ENCODE results near the gene ZDHHC24. TPM values are rescaled to one million over a fixed set of nuclear protein-coding genes. Genes with fewer than 3 reads are reported as not detected.
A peak's percentile ranks its signal among the peaks of the same experiment; 100 is the strongest.

ZDHHC24 gene
- total and polyA plus RNA-seq, 4 donors, result 6.3 to 13.2 (median 8.0) TPM

- no peak for DNase-seq (ENCODE audit: low read depth in 4 of 6, low spot score in 6 of 6)
- H3K27ac ChIP-seq (ENCODE audit: low read depth, low read length), result no peak overlapping the region
- peaks cover 13% of the 10 kb centered on the region for H3K27me3 ChIP-seq (ENCODE audit: control insufficient read depth, insufficient read depth, low read length)
- H3K36me3 ChIP-seq (ENCODE audit: control insufficient read depth, insufficient read depth, low read length), result peaks cover 49% of the 10 kb centered on the region
- H3K4me3 ChIP-seq (ENCODE audit: low read depth, low read length), result no peak overlapping the region
- peaks cover 8% of the 10 kb centered on the region for H3K4me1 ChIP-seq (ENCODE audit: control insufficient read depth, insufficient read depth, low read length)
- 90% methylated on average over 12 of the region's 14 CpGs for WGBS (ENCODE audit: insufficient coverage)
- no peaks in the 10 kb centered on the region for H3K9me3 ChIP-seq (ENCODE audit: control insufficient read depth, insufficient read depth, low read length)
Observed at GRCh38 chr11:66561178-66561974, 15.5 kb upstream of the ZDHHC24 start.

- Histone ChIP-seq H3K4me1 (ENCODE audit: control insufficient read depth, insufficient read depth, low read length) (peaks cover 8% of the 10 kb centered on the region), H3K27ac (ENCODE audit: low read depth, low read length) (no peak overlapping the region), H3K4me3 (ENCODE audit: low read depth, low read length) (no peak overlapping the region), H3K36me3 (ENCODE audit: control insufficient read depth, insufficient read depth, low read length) (peaks cover 38% of the 10 kb centered on the region), H3K9me3 (ENCODE audit: control insufficient read depth, insufficient read depth, low read length) (no peaks in the 10 kb centered on the region), H3K27me3 (ENCODE audit: control insufficient read depth, insufficient read depth, low read length) (peaks cover 13% of the 10 kb centered on the region)
- 79% methylated on average over 22 of the region's 27 CpGs for WGBS (ENCODE audit: insufficient coverage)
- no peak for DNase-seq (ENCODE audit: low read depth in 4 of 6, low spot score in 6 of 6)
Observed at GRCh38 chr11:66559866-66560676, 14.2 kb upstream of the ZDHHC24 start.

GRCh38 chr11:66559142-66559865 lies 13.5 kb upstream of the ZDHHC24 start:
- Histone ChIP-seq H3K4me3 (ENCODE audit: low read depth, low read length) (no peak overlapping the region), H3K27ac (ENCODE audit: low read depth, low read length) (no peak overlapping the region), H3K36me3 (ENCODE audit: control insufficient read depth, insufficient read depth, low read length) (peaks cover 31% of the 10 kb centered on the region), H3K9me3 (ENCODE audit: control insufficient read depth, insufficient read depth, low read length) (no peaks in the 10 kb centered on the region), H3K4me1 (ENCODE audit: control insufficient read depth, insufficient read depth, low read length) (peaks cover 8% of the 10 kb centered on the region), H3K27me3 (ENCODE audit: control insufficient read depth, insufficient read depth, low read length) (peaks cover 13% of the 10 kb centered on the region)
- peak in 1 of 6 donors; percentile 60 for DNase-seq (ENCODE audit: low read depth in 4 of 6, low spot score in 6 of 6)
- WGBS (ENCODE audit: insufficient coverage), result 9% methylated on average over 43 of the region's 50 CpGs

- Histone ChIP-seq H3K27me3 (ENCODE audit: control insufficient read depth, insufficient read depth, low read length) (peaks cover 13% of the 10 kb centered on the region), H3K9me3 (ENCODE audit: control insufficient read depth, insufficient read depth, low read length) (no peaks in the 10 kb centered on the region), H3K4me3 (ENCODE audit: low read depth, low read length) (no peak overlapping the region), H3K36me3 (ENCODE audit: control insufficient read depth, insufficient read depth, low read length) (peaks cover 19% of the 10 kb centered on the region), H3K27ac (ENCODE audit: low read depth, low read length) (no peak overlapping the region), H3K4me1 (ENCODE audit: control insufficient read depth, insufficient read depth, low read length) (peaks cover 8% of the 10 kb centered on the region)
- WGBS (ENCODE audit: insufficient coverage), result 93% methylated on average over 24 of the region's 24 CpGs
- no peak for DNase-seq (ENCODE audit: low read depth in 4 of 6, low spot score in 6 of 6)
Observed at GRCh38 chr11:66557733-66558326, 12.0 kb upstream of the ZDHHC24 start.

GRCh38 chr11:66556086-66556485 lies 10.2 kb upstream of the ZDHHC24 start:
- peaks cover 5% of the 10 kb centered on the region for H3K36me3 ChIP-seq (ENCODE audit: control insufficient read depth, insufficient read depth, low read length)
- DNase-seq (ENCODE audit: low read depth in 4 of 6, low spot score in 6 of 6), result no peak
- no peak overlapping the region for H3K4me3 ChIP-seq (ENCODE audit: low read depth, low read length)
- 88% methylated on average over 7 of the region's 7 CpGs for WGBS (ENCODE audit: insufficient coverage)
- H3K27me3 ChIP-seq (ENCODE audit: control insufficient read depth, insufficient read depth, low read length), result peaks cover 13% of the 10 kb centered on the region
- H3K4me1 ChIP-seq (ENCODE audit: control insufficient read depth, insufficient read depth, low read length), result peaks cover 8% of the 10 kb centered on the region
- H3K27ac ChIP-seq (ENCODE audit: low read depth, low read length), result no peak overlapping the region
- H3K9me3 ChIP-seq (ENCODE audit: control insufficient read depth, insufficient read depth, low read length), result no peaks in the 10 kb centered on the region

GRCh38 chr11:66555416-66555815 lies 9.6 kb upstream of the ZDHHC24 start:
- WGBS (ENCODE audit: insufficient coverage), result 51% methylated on average over 3 of the region's 3 CpGs
- H3K36me3 ChIP-seq (ENCODE audit: control insufficient read depth, insufficient read depth, low read length), result peaks cover 3% of the 10 kb centered on the region
- no peak for DNase-seq (ENCODE audit: low read depth in 4 of 6, low spot score in 6 of 6)

GRCh38 chr11:66554602-66555001 lies 8.8 kb upstream of the ZDHHC24 start:
- Histone ChIP-seq H3K27ac (ENCODE audit: low read depth, low read length) (no peak overlapping the region), H3K4me1 (ENCODE audit: control insufficient read depth, insufficient read depth, low read length) (peaks cover 8% of the 10 kb centered on the region), H3K27me3 (ENCODE audit: control insufficient read depth, insufficient read depth, low read length) (peaks cover 15% of the 10 kb centered on the region), H3K36me3 (ENCODE audit: control insufficient read depth, insufficient read depth, low read length) (no peaks in the 10 kb centered on the region), H3K4me3 (ENCODE audit: low read depth, low read length) (no peak overlapping the region), H3K9me3 (ENCODE audit: control insufficient read depth, insufficient read depth, low read length) (no peaks in the 10 kb centered on the region)
- 77% methylated on average over 5 of the region's 5 CpGs for WGBS (ENCODE audit: insufficient coverage)
- no peak for DNase-seq (ENCODE audit: low read depth in 4 of 6, low spot score in 6 of 6)

More at GRCh38 chr11:66555416-66555815, 9.6 kb upstream of the ZDHHC24 start:
- Histone ChIP-seq H3K27ac (ENCODE audit: low read depth, low read length) (no peak overlapping the region), H3K4me3 (ENCODE audit: low read depth, low read length) (no peak overlapping the region), H3K4me1 (ENCODE audit: control insufficient read depth, insufficient read depth, low read length) (peaks cover 8% of the 10 kb centered on the region), H3K9me3 (ENCODE audit: control insufficient read depth, insufficient read depth, low read length) (no peaks in the 10 kb centered on the region), H3K27me3 (ENCODE audit: control insufficient read depth, insufficient read depth, low read length) (peaks cover 13% of the 10 kb centered on the region)

GRCh38 chr11:66550887-66551286 lies 5.0 kb upstream of the ZDHHC24 start:
- DNase-seq (ENCODE audit: low read depth in 4 of 6, low spot score in 6 of 6), result no peak
- no peaks in the 10 kb centered on the region for H3K9me3 ChIP-seq (ENCODE audit: control insufficient read depth, insufficient read depth, low read length)
- H3K27me3 ChIP-seq (ENCODE audit: control insufficient read depth, insufficient read depth, low read length), result peaks cover 4% of the 10 kb centered on the region
- H3K4me3 ChIP-seq (ENCODE audit: low read depth, low read length), result no peak overlapping the region
- WGBS (ENCODE audit: insufficient coverage), result 74% methylated on average over 3 of the region's 4 CpGs
- H3K27ac ChIP-seq (ENCODE audit: low read depth, low read length), result no peak overlapping the region
- no peaks in the 10 kb centered on the region for H3K36me3 ChIP-seq (ENCODE audit: control insufficient read depth, insufficient read depth, low read length)
- H3K4me1 ChIP-seq (ENCODE audit: control insufficient read depth, insufficient read depth, low read length), result peaks cover 15% of the 10 kb centered on the region

GRCh38 chr11:66549696-66550095 lies 3.8 kb upstream of the ZDHHC24 start:
- H3K4me3 ChIP-seq (ENCODE audit: low read depth, low read length), result no peak overlapping the region
- peaks cover 4% of the 10 kb centered on the region for H3K27me3 ChIP-seq (ENCODE audit: control insufficient read depth, insufficient read depth, low read length)
- no peaks in the 10 kb centered on the region for H3K36me3 ChIP-seq (ENCODE audit: control insufficient read depth, insufficient read depth, low read length)
- no peaks in the 10 kb centered on the region for H3K9me3 ChIP-seq (ENCODE audit: control insufficient read depth, insufficient read depth, low read length)
- WGBS (ENCODE audit: insufficient coverage), result no CpG with 5 or more reads among the region's 3 CpGs
- peaks cover 22% of the 10 kb centered on the region for H3K4me1 ChIP-seq (ENCODE audit: control insufficient read depth, insufficient read depth, low read length)
- no peak overlapping the region for H3K27ac ChIP-seq (ENCODE audit: low read depth, low read length)
- no peak for DNase-seq (ENCODE audit: low read depth in 4 of 6, low spot score in 6 of 6)
